ENCODE results near the gene ACAA2.

Gene ACAA2

DNA sequence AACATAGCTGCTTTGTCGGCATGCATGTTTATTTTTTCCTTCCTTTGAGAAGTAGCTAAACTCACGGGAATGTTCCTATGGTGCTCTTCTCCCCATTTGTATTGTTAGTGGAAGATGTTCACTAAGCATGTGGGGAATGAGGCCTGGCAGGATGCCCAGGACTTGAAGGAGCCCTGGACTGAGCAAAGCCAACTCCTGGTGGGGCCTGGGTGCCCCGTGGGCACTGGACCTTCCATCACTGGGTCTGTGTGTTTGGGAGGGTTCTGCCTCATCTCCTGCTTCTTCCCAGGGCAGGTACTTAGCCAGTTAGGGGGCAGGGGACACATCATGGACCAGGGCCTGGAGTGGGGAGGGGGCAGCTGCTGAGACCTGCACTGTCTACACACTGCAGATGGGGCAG lies 49.3 kb downstream of the ACAA2 start:
- DNase-seq, result no peak

DNA sequence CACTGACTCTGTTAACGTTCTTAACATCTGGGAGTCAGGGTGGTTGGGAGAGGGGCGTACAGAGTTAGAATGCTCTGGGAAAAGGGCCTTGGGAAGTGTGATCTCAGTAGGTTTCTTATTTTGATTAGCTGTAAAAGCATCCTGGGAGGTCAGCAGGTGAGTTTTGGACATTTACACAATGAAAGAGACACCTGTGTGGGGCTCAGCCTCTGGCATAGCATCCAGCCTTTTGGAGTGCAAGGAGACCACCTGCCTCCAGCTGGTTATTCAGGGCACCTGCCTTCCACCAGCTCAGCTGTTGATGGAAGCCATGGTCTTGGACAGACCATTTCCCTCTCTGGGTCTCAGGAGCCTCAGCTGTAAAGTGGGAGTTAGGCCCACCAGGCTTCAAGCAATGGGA lies 49.7 kb downstream of the ACAA2 start:
- no peak for DNase-seq

GRCh38 chr18:49762191-49763077 lies 50.9 kb downstream of the ACAA2 start:
- DNase-seq, result no peak

DNA sequence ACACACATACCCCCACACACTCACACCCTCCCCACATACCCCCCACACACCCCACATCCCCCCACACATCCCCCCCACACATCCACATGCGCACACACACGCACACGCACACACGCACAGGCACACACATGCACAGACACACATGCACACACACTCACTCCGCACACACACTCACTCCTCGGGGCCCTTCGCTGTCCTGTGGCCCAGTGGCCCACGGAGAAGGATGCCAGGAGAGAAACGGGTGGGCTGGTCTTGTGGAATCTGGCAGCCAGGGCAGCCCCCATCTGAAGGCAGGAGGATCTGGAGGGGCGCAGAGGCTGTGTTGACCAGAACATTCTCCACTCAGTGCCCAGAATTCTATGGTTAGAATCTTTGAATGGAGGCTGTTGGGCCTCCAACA lies 51.6 kb downstream of the ACAA2 start:
- DNase-seq, result no peak

GRCh38 chr18:49758263-49758610 lies 55.1 kb downstream of the ACAA2 start:
- DNase-seq, result no peak

DNA sequence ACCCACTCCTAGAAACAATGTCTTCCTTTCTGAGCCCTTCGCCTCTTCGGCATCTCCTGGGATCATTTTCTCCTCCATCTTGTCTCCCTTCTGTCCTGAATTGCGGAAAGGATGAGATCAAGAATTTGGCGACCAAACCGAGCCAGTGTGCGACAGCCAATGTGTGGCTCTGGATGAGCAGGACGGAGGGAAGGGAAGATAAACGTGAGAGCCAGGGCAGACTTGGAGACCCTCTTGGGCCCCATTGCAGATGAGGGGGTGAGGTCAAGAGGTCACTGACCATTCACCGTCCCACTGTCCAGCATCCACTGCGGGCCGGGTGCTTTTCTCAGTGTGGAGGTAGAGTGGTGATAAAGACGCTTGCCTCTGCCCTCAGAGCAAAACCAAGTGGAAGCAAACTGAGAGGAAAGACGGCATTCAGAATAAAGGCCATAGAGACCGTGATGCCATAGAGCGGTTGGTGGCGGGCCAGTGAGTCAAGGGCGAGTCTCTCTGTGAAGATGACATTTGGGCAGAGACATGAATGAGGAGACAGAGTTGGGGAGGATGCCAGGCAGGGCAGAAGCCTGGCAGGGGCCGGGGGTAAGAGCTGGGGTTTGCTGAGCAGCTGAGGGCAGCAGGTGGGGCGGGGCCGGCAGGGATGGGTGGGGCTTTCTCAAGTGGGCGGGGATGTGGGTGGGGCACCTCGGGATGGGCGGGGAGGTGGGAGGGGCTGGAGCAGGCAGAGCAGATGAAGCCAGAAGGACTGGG lies 55.6 kb downstream of the ACAA2 start:
- no peak for DNase-seq

DNA sequence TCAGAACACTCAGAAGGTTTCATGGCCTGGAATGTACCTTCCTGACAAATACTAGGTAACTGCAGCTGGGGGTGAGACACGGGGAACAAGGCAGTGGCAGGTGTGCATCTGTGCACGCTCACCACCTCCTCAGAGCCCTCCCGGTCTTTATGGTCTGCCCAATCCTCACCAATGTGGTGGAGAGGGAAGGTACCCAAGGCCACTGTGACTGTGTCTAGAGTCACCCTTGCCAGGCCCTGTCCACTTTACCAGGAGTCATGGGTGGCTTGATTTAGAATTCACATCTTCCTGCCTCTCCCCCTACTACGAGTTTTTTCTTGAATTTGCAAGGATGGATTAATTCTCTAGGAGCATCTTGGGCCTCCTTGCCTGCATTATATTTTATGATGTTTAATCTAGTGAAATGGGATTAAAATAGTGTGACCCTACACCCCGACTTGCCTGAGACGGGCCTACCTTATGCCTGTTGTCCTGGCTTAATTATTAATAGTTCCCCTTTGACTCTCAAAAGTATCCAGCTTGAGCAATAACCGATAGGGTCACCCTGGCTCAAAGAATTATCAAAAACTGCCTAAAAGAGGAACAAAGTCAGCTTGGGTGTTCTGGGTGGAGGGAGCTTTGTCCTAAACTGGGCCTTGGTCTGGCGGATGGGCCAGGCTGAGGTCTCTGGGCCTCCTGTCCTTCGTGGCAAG lies 56.5 kb downstream of the ACAA2 start:
- no peak for DNase-seq

DNA sequence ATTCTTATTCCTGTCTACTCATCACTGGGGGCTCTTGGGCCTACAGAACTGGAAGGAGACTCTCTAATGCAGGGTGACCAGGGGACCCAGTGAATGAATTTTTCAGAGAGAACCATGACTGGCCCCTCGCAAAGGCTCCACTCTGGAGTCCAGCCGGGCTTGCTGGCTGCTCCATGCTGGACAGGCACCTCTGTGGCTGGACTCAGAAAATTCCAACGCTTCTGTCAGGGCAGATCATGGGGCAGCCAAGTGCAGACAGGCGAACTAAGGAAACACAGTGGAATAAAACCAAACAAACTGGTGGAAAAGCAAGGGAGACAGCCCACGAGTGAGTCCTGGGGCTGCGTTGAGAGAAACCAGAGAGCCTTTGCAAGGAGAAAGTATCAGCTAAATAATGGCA lies 57.2 kb downstream of the ACAA2 start:
- no peak for DNase-seq

- no peak for DNase-seq
Observed at GRCh38 chr18:49755489-49755888, 57.8 kb downstream of the ACAA2 start.

DNA sequence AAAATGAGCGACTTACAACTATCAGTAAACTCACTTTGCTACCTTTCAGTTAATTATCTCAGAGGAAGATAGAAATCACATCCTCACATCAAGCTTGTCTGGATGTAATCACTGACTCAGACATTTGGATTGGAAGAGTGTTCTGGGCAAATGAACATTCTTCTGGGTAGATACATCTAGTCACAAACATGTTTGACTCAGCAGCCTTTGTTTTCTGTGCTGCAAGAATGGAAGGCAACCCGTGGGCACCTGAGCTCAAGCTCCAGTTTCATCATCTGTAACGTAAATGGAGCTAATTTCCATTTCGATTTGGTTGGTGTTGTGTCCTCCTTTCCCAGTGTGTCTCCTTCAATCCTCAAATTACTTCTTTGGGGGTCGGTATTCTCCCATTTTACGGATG lies 58.5 kb downstream of the ACAA2 start:
- no peak for DNase-seq

DNA sequence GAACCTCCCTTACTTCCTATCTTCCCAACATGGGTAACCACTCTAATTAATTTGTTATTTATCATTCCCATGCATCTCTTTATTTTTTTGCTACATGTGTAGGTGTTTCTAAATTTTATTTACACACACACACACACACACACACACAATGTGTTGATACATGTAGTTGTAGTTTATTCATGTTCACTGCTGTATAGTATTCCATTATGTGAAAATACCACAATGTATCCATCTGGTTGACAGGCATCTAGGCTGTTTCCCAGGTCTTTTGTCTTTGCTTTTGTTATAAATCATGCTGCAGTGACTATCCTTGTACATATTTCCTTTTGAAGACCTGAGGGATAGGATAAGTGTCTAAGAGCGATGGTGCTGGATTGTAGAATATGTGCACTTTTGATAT lies 59.7 kb downstream of the ACAA2 start:
- DNase-seq, result no peak

GRCh38 chr18:49752095-49752457 lies 61.3 kb downstream of the ACAA2 start:
- no peak for DNase-seq

DNA sequence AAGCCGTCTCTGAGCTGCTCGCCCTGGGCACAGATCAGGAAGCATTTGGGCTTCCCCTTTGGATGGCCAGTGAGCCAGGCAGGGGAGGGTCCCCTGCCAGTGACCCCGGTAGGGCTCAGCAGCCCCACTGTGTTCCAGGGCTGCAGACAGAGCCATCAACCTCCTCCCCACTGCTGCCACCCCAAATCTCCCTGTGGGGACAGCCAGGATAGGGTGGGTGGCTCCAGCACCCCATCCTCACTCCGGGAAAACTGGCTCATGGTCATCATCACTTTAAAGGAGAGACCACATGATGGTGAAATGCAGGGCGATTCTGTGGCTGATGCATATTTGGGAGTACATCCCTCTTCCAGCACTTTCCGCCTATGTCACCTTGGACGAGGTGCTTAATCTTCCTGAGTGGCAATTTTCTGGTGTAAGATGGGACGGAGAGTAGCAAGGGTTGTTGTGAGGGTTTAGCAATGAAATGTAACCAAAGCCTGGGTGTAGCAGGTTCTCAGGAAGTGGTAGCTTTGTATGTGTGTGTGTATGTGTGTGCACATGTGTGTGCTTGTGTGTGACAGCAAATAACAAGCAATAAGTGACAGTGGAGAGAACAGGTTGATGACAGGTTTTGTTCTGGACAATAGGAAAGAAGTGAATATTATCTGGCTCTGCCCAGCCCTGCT lies 61.8 kb downstream of the ACAA2 start:
- no peak for DNase-seq

DNA sequence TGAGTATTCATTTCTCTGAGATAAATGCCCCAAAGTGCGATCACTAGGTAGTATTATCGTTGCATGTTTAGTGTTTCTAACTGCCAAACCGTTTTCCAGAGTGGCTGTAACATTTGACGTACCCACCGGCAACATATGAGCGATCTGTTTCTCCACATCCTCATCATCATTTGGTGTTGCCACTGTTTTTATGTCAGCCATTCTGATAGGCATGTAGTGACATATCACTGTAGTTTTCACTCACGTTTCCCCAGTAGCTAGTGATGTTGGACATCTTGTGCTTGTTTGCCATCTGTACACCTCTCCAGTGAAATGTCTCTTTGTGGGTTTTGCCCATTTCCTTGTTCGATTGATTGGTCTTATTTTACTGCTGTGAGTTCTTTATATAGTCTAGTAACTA lies 63.8 kb downstream of the ACAA2 start:
- no peak for DNase-seq

DNA sequence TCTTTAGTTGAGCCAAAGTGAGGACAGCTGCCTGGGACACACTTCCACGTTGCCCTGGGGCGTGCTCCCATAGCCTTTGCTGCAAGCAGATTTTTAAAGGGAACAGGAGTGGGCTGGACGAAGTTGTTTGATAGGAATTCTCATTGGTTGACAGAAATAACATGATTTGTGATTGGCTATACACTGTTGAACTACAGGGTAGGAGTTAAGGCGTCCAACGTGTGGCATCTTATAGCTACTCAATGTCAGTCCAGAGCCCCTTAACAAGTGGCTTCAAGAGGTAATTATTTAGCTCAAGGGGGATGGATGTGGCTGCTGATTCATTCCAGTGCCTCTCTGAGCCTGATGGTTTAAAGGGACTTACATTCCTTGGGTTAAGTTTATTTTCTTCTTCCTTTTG lies 65.5 kb downstream of the ACAA2 start:
- no peak for DNase-seq

DNA sequence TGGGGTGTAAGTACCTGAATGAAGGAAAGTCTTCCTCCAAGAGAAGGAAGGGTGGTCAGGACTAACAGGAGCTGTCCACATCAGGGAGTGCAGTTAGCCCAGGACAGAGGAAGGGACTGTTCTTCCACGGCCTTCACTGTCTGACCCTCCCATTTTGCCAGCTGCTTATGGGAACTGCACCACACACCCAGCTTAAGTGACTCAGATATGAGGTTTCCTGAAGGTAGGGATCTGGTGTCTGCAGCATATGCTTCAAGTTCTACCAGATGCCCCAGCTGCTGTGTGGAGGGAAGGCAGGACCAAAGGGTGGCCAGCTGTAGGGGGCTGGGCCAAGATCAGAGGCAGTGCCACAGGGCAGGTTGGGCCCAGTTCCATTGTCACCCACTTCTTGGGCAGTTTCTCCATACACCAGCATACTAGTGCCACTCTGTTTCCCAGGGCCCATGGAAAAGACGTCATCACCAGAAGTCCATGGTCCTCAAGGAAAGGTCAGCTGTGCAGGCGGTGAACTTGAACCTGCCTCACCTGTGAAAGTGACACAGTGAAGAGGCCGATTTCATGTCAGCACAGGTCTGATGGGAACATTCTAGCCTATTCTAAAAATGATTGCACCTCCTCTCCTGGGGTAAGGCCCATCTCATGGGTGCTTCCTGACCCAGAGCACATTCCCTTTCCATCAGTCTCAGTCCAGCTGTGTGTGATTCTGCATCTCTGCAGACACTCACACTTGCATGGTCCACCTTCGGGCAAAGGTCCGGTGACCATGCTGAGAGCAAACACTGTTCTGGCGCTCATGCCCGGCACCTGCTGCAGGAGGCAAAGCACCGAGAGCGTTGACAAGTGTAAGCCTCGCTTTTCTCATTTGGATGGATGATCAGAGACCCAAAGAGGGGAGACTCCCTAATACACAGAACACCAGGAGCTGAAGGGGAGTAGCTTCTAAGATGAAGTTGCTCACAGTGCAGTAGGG lies 68.0 kb downstream of the ACAA2 start:
- no peak for DNase-seq

GRCh38 chr18:49744376-49745008 lies 68.8 kb downstream of the ACAA2 start:
- DNase-seq, result no peak

DNA sequence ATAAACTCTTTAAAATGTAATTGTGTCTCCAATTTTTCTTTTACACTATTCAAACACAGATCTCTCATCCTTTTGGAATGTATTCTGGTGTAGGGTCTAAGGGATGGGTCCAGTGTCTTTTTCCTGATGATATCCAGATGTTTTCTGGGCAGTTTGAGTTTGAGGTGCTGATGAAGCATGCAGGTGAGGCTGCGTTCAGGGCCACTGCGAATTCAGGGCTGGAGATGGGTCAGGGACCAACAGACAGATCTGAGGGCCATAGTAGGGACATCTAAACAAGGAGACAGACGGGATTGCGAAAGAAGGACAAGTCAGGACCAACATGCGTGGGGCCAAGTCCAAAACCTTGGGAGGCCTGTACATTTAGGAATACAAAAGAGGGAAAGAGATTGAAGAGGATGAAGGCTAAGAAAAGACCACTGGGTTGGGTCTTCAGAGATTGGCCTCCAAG lies 70.2 kb downstream of the ACAA2 start:
- no peak for DNase-seq

- no peak for DNase-seq
Observed at GRCh38 chr18:49742316-49743116, 70.8 kb downstream of the ACAA2 start.

DNA sequence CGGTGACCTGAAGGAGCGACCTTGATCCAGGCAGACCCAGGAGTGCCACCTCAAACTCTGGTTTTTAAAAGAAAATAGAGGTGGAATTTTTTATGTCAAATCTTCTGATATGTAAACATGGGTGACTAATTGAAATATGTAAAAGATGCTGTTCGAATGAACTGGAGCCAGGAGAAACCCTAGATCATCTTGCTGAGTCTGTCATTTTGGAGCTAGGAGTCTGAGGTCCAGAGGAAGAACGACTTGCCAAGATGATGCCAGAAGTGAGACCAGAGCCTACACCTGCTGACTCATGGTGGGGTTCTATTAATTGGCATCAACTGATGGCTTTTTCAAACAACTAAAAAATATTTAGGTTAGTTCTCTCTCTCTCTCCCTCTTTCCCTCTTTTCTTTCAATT lies 74.1 kb downstream of the ACAA2 start:
- DNase-seq, result no peak

GRCh38 chr18:49738721-49739120 lies 74.6 kb downstream of the ACAA2 start:
- no peak for DNase-seq

Data from stimulated activated CD4-positive, alpha-beta T cell treated with anti-CD3 and anti-CD28 coated beads, Interleukin-4, amount 100 ng/mL, for 4 hours (primary cell).